Measurements from ENCODE around the gene CSAG2. TPM values are rescaled to one million over a fixed set of nuclear protein-coding genes. Genes with fewer than 3 reads are reported as not detected.
"Not testable (repeated sequence)": the region's sequence is repeated elsewhere in the genome, so short reads cannot be mapped to it uniquely, and the experiment has no call there.

The CSAG2 gene
- total RNA-seq, 4 donors from 2014 or later: not detected

GRCh38 chrX:152697952-152698931 is 10.8 kb downstream of the CSAG2 start, which contains the start of gene MAGEA3:
Gene MAGEA3, plus strand, starts transcription at chrX:152698794. Its CDS starts 2,039 bp downstream, at chrX:152700833.
- H3K27ac ChIP-seq; H3K4me1 ChIP-seq; intact Hi-C loops (cut with DNase I); DNase-seq; H3K4me3 ChIP-seq (replicated peaks in 1 of 3); H3K36me3 ChIP-seq; H3K27me3 ChIP-seq; H3K9me3 ChIP-seq: not testable (repeated sequence)
- WGBS, 2 donors: 96% methylated on average over 5 of the region's 34 CpGs; no CpG with 5 or more reads in 1 of the 2 donors

- DNase-seq; H3K9me3 ChIP-seq; H3K4me1 ChIP-seq; H3K27me3 ChIP-seq; H3K36me3 ChIP-seq; intact Hi-C loops (cut with DNase I); H3K4me3 ChIP-seq (replicated peaks in 1 of 3); H3K27ac ChIP-seq: not testable (repeated sequence)
- no CpG with 5 or more reads among the region's 3 CpGs for WGBS, 2 donors
These were observed 28.1 kb downstream of the CSAG2 start for GRCh38 chrX:152681012-152681411.

- H3K27me3 ChIP-seq; DNase-seq; H3K4me3 ChIP-seq (replicated peaks in 1 of 3); intact Hi-C loops (cut with DNase I); H3K36me3 ChIP-seq; H3K9me3 ChIP-seq; H3K4me1 ChIP-seq; H3K27ac ChIP-seq: not testable (repeated sequence)
- 92 to 96% methylated on average over 3 of the region's 3 CpGs for WGBS, 2 donors
These were observed 34.4 kb downstream of the CSAG2 start for GRCh38 chrX:152674652-152675051.

- Histone ChIP-seq H3K9me3 (no peaks in the 10 kb centered on the region), H3K4me3 (replicated peaks in 1 of 3) (no peak overlapping the region), H3K36me3 (no peaks in the 10 kb centered on the region), H3K27me3 (no peaks in the 10 kb centered on the region), H3K27ac (no peak overlapping the region), H3K4me1 (no peaks in the 10 kb centered on the region)
- DNase-seq: no peak
- WGBS, 2 donors: 78 to 85% methylated on average over 2 of the region's 2 CpGs
- intact Hi-C loops (cut with DNase I): no loop called here
- TF ChIP-seq POLR2A (IDR thresholded peaks at IDR 0.05) (no peak), CTCF (IDR thresholded peaks at IDR 0.05) (no peak)
These were observed 34.9 kb downstream of the CSAG2 start for GRCh38 chrX:152674135-152674534.

- Histone ChIP-seq H3K9me3 (no peaks in the 10 kb centered on the region), H3K4me3 (replicated peaks in 1 of 3) (no peak overlapping the region), H3K4me1 (no peaks in the 10 kb centered on the region), H3K27me3 (no peaks in the 10 kb centered on the region), H3K36me3 (no peaks in the 10 kb centered on the region), H3K27ac (no peak overlapping the region)
- 76 to 78% methylated on average over 3 of the region's 4 CpGs for WGBS, 2 donors
- DNase-seq: no peak
- TF ChIP-seq CTCF (IDR thresholded peaks at IDR 0.05) (no peak), POLR2A (IDR thresholded peaks at IDR 0.05) (no peak)
- intact Hi-C loops (cut with DNase I): no loop called here
These were observed 46.0 kb downstream of the CSAG2 start for GRCh38 chrX:152663086-152663485.

GRCh38 chrX:152658302-152658701 is 50.8 kb downstream of the CSAG2 start:
- H3K36me3 ChIP-seq: no peaks in the 10 kb centered on the region
- TF ChIP-seq POLR2A (IDR thresholded peaks at IDR 0.05) (no peak), CTCF (IDR thresholded peaks at IDR 0.05) (no peak)
- intact Hi-C loops (cut with DNase I): no loop called here
- H3K27me3 ChIP-seq: no peaks in the 10 kb centered on the region
- no peak overlapping the region for H3K4me3 ChIP-seq (replicated peaks in 1 of 3)
- no peak overlapping the region for H3K27ac ChIP-seq
- no peaks in the 10 kb centered on the region for H3K9me3 ChIP-seq
- WGBS, 2 donors: 35 to 40% methylated on average over 1 to 2 of the region's 2 CpGs
- no peak for DNase-seq
- no peaks in the 10 kb centered on the region for H3K4me1 ChIP-seq

Other genes starting within 250 kb of the CSAG2 start
- under 1 TPM in 3 of 4 donors, not detected in 1; under 0.01 to 0.15 (median 0.13) TPM for gene GABRQ, start 71.4 kb downstream of the CSAG2 start, total RNA-seq
- not detected for gene MAGEA3, start 10.5 kb downstream of the CSAG2 start, total RNA-seq
- not detected for gene MAGEA2B, start 5.4 kb upstream of the CSAG2 start, total RNA-seq
- not detected for gene CSAG1, start 24.4 kb upstream of the CSAG2 start, total RNA-seq
- not detected for gene MAGEA12, start 24.5 kb upstream of the CSAG2 start, total RNA-seq
- gene MAGEA2, start 44.6 kb upstream of the CSAG2 start, total RNA-seq: not detected
- gene CSAG3, start 49.9 kb upstream of the CSAG2 start, total RNA-seq: not detected
- not detected for gene MAGEA6, start 60.4 kb upstream of the CSAG2 start, total RNA-seq
- gene CETN2, start 121.5 kb upstream of the CSAG2 start, total RNA-seq: 10 to 100 TPM; 41.9 to 64.7 (median 61.8) TPM
- 10 to 100 TPM; 11.2 to 20.3 (median 17.0) TPM for gene NSDHL, start 121.8 kb upstream of the CSAG2 start, total RNA-seq
- 10 to 100 TPM; 23.2 to 70.4 (median 39.0) TPM for gene ZNF185, start 188.8 kb upstream of the CSAG2 start, total RNA-seq